HG03442 (cell line): ENCODE measurements around the gene GPATCH3.

Experiments
- ATAC-seq: cut with Tn5 transposase; IDR thresholded peaks from one replicate; pipeline ENCODE4 v1.9.1; 2021; ENCODE audit warnings: mild to moderate bottlenecking, moderate library complexity; ENCODE audit not compliant: unreplicated experiment

Gene GPATCH3

DNA sequence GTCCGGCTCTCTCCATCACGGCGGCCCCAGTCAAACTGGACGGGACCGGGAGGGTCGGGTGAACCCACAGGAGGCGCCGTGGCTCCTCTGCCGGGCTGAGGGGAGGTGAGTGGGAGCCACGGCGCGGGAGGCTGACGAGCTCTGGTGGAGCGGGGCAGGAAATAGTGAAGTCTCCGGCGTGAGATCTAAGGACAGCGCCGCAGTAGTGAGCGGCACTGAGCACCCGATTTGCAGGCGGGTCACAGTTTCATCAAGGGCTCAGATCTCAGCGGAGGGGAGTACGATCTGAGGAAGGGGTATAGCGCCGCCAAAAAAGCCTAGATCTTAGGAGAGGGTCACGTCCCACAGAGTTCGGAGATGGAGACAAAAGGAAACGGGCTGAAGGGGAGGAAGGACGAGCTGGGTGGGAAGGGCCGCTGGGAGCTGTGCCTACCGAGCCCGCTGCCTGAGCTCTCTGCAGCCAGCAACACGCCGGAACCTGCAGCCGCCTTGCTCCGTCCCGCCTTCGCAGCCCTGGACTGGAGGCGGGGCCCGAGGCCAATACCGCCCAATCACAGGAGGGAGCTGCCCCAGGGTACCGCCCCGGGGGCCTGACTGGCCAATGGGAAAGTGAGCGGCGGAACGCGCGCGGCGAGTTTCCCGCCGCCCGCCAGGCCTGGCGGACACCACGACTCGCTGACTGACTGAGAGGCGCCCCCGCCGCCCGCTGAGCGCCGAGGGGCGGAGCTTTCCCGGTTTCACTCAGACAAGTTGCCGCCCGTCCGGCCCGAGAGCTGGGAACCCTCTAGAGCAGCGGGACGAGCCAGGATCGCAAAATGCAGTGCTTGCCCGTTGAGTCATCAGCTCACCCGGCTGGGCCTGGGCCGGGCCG lies 35.4 kb downstream of the GPATCH3 start:
- peak; percentile 89 for ATAC-seq

DNA sequence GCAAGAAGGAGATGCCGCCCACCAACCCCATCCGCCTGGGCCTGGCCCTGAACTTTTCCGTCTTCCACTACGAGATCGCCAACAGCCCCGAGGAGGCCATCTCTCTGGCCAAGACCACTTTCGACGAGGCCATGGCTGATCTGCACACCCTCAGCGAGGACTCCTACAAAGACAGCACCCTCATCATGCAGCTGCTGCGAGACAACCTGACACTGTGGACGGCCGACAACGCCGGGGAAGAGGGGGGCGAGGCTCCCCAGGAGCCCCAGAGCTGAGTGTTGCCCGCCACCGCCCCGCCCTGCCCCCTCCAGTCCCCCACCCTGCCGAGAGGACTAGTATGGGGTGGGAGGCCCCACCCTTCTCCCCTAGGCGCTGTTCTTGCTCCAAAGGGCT lies 36.6 kb downstream of the GPATCH3 start:
- no peak for ATAC-seq

DNA sequence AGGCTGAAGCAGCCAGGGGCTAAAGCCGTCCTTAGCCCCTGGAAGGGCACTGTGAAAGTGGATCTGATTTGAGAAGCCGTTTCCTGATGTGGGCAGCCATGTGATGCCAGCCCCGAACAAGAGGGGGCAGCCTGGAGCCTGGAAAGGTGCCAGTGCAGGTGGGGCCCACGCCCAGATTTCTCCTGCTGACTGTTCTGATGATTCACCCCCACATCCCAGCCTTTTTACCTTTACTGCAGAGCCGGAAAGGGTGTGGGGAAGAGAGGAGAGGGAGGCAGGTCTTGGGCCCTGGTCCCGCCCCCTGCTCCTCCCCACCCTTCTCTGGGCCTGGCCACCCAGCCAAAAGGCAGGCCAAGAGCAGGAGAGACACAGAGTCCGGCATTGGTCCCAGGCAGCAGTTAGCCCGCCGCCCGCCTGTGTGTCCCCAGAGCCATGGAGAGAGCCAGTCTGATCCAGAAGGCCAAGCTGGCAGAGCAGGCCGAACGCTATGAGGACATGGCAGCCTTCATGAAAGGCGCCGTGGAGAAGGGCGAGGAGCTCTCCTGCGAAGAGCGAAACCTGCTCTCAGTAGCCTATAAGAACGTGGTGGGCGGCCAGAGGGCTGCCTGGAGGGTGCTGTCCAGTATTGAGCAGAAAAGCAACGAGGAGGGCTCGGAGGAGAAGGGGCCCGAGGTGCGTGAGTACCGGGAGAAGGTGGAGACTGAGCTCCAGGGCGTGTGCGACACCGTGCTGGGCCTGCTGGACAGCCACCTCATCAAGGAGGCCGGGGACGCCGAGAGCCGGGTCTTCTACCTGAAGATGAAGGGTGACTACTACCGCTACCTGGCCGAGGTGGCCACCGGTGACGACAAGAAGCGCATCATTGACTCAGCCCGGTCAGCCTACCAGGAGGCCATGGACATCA lies 37.2 kb downstream of the GPATCH3 start, which contains the start of gene SFN:
SFN (plus strand) TSS at position 369 of the 904 bp plus-strand sequence; CDS start at position 433, 64 bp downstream.
- ATAC-seq = no peak

DNA sequence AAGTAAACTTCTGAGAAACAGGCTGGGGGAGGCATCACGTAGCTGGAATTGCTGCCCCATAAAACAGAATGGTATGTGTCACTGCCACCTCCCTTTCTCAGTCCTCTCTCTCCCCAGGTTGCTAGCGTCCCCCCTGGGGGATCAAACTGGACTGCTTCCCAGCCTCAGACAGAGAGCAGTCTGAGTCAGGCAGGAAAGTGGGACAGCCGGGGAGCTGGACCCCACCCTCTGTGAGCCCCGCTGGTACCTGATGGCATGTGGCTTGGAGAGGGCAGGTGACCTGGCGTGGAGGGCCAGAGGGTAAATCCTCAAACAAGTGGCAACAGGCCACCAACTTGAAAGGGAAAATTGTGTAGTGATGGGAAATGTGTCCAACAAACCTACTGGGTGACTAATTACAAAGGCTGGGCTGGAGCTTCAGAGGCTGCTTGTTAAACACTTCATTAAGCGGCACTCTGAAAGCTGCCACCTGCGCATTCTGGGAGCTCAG lies 38.3 kb downstream of the GPATCH3 start:
- no peak for ATAC-seq

DNA sequence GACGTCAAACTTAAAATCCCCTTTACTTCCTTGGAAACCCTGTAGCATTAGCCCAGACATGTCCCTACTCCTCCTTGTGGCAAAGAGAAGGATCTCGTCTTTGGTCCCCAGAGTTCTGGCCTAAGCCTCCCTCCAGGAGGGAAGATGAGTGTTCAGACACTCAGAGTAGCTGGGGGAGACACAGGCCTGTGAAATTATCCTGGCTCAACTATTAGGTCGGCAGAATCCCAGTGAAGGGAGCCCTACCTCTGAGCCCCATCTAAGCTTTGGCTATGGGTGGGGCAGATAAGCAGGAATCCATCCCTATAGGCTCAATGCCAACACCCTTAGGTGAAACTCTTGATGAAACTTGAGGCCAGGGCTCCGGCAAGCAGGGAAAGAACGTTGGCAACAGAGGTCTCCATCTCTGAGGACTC lies 39.0 kb downstream of the GPATCH3 start:
- ATAC-seq = no peak

DNA sequence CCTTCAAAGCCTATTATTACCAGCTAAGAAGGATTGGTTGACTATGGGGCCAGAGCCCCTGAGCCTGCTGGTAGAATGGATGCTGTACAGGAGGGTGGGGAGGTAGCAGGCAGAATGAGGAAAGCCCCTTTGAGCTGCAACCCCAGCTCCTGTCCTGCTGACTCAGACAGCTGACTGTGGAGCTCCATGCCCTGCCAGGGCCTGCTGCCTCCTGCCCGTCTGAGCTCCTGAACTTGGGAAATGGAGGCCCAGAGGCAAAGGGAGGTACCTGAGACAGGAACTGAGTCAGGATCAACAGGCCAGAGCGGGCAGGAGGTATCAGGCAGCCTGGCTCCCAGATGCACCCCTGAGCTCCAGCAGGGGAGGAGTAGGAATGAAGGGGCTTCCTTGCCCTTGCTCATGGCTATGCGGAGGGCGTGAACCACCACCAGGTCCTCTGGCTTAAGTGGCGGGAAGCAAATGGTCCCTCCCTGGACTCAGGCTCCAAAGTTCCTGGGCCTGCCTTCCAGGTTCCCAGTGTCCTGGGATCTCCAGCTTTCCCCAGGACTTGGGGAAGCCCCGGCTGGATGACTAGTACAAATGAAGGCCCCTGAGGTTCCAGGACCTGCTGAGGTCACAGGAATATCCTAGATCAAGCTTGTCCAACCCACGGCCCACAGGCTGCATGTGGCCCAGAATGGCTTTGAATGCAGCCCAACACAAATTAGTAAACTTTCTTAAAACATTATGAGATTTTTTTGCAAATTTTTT lies 41.2 kb downstream of the GPATCH3 start:
- ATAC-seq = no peak

DNA sequence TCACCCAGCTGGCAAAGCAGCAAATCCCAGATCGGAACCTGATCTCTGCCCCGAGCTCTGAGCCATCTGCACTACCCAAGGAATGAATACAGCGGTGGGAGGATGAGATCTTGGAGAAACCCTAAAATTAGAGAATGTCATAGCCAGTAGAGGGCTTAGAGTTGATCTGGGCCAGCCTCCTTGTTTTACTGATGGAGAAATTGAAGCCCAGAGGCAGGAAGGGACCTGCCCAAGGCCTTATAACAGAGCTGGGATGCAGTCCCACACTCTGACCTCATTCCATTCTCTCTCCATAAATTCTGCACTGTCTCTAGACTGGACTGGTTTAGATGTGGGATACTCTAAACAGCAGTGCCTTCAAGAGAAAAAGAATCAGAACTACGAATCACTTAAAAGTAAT lies 42.1 kb downstream of the GPATCH3 start:
- no peak for ATAC-seq

DNA sequence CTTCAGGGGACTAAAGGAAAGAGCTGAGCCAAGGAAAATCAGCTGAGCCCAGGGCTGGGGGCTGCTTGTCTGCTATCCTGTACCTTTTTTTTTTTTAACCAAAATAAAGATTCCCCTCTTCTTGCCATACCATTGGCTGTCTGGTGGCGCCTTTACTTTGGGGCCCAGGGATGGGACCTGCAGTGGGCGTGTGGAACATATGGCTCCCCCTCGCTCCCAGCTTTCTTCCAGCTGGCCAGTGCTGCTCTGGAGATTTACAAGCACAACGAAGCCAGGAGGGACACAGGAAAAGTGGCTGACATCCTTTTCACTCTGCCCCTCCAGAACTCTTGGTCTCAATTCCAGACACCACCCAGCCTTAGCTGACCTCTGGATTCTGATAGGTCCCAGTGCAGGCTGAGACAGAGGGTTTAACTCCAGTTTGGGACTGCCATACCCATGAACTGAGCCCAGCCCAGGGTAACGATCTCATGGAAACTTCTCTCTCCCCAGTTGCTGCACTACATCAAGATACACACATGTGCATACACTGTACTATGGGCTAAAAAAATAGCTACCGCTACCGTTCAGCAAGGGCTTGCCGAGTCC lies 42.7 kb downstream of the GPATCH3 start:
- no peak for ATAC-seq

DNA sequence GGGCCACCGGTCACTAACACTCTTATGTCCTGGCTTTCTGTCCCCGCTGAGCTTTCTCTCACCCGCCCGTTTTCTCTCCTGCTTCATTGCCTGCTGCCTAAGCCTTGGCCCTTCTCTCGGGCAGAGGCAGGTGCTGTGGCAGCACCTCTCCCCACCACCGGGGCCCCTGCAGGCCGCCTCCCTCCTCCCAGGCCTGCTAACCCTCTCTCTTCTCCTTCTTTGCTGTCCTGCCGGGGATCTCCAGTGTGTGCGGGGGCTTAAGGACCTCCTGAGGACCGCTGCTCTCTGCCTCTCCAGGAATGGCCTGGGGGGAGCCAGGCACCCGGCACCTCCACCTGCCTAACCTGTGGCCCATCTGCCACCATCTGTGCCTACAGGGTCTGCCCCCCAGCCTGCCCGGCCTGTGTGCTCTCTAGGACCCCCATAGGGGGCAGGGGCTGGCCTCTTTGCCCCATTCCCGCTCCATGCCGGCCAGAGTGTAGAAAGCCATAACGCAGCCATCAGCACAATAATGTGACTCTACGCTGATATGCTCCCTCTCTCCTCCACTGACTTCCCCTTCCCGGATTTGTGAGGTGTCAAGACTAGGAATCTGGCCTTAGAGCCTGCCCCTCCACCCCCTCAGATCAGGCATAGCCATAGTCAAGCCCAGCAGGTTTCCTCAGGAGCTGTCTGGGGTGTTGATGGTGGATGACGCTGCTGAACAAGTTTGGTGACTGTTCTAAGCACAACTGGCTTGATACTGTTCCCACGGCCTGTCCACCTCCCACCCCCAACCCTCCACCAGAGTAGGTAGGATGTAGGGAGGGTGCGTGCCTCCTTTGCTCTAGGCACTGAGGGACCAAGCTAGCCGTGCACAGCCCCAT lies 43.4 kb downstream of the GPATCH3 start:
- no peak for ATAC-seq

DNA sequence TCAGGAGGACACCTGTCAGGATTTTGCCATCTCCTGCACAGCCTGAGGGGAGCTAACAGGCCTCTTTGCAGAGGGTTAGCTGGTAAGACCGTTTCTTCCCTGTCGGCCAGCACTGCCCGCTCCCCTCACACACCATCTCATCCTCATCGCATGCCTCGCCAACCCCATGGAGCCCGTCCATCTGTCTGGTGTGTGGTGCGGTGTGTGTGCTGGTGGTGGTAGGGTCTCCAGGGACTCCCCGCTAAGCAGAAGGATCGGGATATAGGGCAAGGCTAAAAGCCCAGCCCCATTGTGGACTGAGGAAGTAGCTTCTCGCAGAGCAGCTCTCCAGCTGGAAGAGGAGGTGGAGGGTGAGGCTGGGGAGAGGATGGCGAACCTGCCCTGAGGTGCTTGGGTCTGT lies 44.1 kb downstream of the GPATCH3 start:
- no peak for ATAC-seq

DNA sequence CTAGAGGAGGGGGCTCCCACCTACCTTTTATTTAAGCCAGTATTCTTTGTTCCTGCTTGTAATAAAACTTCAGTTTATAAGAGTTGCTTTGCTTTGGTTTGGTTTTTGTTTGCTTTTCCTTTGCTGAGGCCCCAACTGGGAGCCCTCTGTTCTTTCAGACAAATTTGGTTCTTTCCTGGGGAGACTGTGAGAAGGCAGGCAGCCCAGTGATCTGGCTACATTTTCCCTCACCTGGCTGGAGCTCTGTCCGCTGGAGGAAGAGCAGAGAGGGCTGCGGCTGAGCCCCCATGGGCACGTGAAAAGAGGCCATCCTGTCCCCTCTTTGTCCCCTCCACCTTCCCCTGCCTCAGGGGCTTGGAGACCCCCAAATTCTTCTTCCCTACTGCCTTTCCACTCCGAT lies 44.6 kb downstream of the GPATCH3 start:
- no peak for ATAC-seq

DNA sequence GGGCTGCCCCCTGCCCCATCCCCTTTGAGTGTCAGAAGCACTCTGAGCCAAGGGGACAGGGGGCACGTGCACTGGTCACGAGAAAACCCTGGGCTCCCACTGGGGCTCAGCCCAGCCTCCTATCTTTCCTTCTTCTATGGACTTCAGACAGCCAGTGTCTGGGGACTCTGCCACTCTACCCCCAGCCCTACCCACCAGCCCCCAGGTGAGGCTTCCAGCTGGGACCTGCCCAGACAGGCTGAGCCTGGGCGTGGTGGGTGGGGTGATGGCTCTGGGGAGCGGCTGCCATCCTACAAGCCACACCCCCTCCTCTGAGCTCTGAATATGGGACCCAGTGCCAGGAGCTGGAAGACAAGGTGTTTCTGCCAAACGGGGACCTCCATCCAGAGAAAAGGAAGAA lies 45.4 kb downstream of the GPATCH3 start:
- no peak for ATAC-seq

DNA sequence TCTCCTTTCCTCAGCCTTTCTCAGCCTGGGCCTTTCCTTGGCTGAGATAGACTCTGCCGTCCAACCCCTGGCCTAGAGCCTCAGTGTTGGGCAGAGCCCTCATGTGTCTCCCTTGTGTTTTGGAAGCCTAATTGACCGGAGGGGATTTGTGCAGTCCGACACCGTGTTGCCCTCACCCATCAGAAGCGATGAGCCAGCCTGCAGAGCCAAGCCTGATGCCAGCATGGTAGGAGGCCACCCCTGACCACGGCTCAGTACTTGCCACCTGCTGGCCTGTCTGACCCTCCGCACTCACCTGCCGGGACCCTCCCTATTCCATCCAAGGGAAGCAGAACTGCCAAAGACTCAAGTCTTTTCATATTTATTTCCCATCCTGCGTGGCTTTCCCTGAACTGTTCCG lies 46.7 kb downstream of the GPATCH3 start:
- ATAC-seq = no peak

DNA sequence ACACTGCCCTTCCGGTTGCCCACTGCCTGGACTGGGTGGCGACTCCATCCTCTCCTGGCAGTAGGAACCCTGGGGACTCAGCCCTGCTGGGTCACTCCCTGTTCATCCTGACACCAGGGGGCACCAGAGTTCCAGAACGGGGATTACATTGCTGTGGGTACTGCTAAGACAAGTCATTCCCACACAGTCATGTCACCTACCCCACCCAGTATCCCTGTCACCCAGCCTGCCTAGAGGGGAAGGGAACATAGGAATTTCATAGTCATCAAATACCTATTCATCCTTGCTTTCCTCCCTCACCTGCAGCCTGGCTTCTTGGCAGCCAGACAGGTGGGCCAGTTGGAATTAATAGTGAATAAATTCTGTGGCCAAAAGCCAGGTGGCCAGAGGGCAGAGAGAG lies 47.1 kb downstream of the GPATCH3 start:
- ATAC-seq = no peak

DNA sequence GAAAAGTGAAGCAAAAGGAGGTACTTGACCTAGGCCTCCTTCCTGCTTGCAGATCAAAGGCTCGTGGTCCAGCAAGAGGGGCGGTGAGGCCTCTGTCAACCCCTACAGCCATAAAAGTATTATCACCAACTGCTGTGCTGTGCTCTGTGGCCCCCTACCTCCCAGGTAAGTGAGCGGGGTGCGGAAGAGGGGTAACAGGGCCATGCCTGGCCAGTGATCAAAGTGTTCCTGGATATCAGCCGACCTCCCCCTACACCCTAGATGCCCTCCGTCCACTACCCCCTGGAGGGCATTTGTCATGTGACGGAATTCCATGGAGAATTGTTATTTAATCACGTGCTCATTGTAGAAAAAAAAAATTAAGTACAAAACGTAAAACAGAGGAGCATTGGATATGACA lies 47.6 kb downstream of the GPATCH3 start:
- ATAC-seq = no peak

DNA sequence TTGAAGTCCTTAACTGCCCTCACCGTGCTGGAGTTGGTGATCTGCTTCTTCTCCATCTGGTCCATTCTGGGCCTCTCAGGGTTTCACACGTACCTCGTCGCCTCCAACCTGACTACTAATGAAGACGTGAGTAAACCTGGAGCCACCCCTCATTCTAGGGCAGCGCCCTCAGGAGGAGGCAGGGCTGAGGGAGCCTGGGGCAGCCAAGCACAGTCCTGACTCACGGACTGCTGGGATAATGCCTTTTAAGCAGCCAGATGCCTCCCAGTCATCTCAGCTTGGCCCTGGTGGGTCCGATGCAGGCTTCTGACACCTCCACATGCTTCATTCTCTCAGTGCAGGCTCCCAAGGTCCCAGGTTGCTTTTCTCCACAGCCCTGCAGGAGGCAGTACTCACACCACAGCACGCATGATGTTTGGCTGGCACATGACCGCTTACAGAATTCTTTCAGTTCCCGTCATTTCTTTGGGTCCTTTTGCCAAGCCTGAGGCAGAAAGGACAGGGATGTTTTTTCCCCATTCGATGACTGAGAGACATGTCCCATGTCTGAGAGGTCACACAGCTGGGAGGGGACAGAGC lies 49.1 kb downstream of the GPATCH3 start:
- no peak for ATAC-seq

DNA sequence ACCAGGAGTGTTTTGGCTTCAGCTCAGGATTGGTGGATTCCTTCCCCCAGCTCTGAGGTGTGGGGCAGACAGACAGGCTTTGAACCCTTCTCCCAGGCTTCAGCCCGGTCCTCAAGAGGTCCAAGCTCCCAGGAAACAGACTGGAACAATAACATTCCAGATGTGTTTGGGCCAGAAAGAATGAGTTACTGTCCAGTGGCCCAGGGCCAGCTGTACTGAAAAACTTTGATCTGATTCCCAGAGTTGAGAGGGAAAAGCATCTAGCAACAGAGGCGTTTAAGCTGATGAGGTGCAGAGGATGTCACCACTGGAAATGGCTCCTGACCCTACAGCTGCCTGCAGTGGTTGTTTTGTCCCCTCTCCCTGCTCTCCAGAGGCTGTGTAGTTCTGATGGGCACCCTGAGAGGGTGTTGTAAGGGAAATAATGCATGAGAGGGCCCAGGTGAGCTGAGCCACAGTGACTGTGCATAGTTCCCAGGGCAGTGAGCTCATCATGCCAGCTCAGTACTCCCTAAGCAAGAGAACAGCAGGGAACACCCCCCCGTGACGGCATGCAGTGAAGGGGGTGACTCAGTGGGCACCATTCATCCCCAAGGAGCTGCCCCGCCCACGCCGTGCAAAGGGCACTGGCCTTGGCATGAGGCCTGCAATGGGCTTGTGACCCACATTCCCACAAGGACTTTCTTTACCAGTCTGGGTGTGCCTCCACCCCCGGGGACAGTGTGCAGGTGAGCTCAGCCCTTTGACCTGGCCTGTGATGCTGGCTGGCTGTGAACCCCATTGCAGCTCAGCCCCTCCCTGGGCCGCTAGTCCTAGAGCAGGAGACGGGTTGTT lies 51.1 kb downstream of the GPATCH3 start:
- no peak for ATAC-seq

DNA sequence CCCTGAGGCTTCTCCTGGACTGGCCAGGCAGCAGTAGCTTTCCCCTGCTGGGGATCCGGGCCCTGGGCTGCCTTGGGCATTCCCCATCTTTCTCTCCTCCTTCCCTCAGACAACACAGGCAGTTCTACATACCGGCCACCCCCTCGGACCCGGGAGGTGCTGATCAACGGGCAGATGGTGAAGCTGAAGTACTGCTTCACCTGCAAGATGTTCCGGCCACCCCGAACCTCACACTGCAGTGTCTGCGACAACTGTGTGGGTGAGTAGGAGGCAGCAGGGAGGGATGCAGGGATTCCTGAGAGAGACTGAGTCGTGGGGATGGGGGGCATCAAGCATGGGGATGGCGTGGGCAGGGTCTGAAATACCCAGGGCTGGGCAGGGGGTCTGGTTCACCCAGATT lies 51.8 kb downstream of the GPATCH3 start:
- no peak for ATAC-seq
